Heart left ventricle (tissue), 13 donors: ENCODE measurements around the gene HOXC11.

Experiments
- CTCF ChIP-seq, 12 donors: fragments of 200-600 bp; sonication (generic) in 4 of 12; IDR thresholded peaks; one replicate each; pipeline versions ENCODE4 v1.5.0 to v1.8.0; 2018 to 2022; ENCODE audit warnings: antibody characterized with exemption in 12 of 12, mild to moderate bottlenecking in 5 of 12
- POLR2A ChIP-seq, 2 donors: fragments of 450-650 bp; IDR thresholded peaks; one replicate each; pipeline ENCODE4 v1.6.1; 2017; ENCODE audit warnings: antibody characterized with exemption in 2 of 2, mild to moderate bottlenecking in 2 of 2, moderate library complexity in 2 of 2
- donor health status: ischemic (EF 13 %, LVEDD 7.1; RV severe dilation, severe dysfunction).
- donor health status: DM: no; HTN: yes; CAD: no.
- donor health status: DM: no; HTN: no; CAD: no.
- donor health status: ischemic (EF 25% LVEDD 6.9; RV normal size, moderate dysfunction).
- donor health status: ischemic (EF 25% LVEDD 5.7; RV mildly dilated, moderate dysfunction).
- donor health status: ischemic (EF 35%, LVEDD 5.7; RV mildly dilated, moderate dysfunction).
- donor health status: nonischemic (EF 11% LVEDD 7.7; RV severe dilation, severe dysfunction).
- donor health status: DM: yes; HTN: yes; CAD: no.
- donor health status: PGD.
- donor health status: ischemic (EF 29% LVEDD 5.4; RV normal size, mild dysfunction).
- donor health status: nonischemic (EF 23%, LVEDD 6.1; RV moderate dilation, normal function).

- no peak for TF ChIP-seq CTCF (IDR thresholded peaks at IDR 0.05)
- TF ChIP-seq POLR2A (IDR thresholded peaks at IDR 0.05) = no peak
These were observed 37.4 kb downstream of the HOXC11 start for GRCh38 chr12:54010053-54010971.
